H1 (cell line): ENCODE measurements around the gene GRIP1. TPM values are rescaled to one million over a fixed set of nuclear protein-coding genes. Genes with fewer than 3 reads are reported as not detected.

Source experiments
- CTCF ChIA-PET: fragments of 300-600 bp; sonication (Branson Sonifier 250); formaldehyde crosslinking; loops from one replicate; lab custom pipeline; 2021; ENCODE audit not compliant: partially characterized antibody; lab: Charles Lee
- POLR2A ChIA-PET: fragments of 300-600 bp; sonication (Branson Sonifier 250); formaldehyde crosslinking; loops from one replicate; lab custom pipeline; 2021; ENCODE audit warnings: inconsistent platforms; ENCODE audit not compliant: partially characterized antibody; lab: Charles Lee
- DNase-seq, 2 experiments: peaks; one replicate each; pipeline versions ENCODE4 v3.0.0 to v3.0.0-alpha.2; 2010 to 2022; ENCODE audit warnings: low spot score in 2 of 2, low read depth in 1 of 2, mixed read lengths in 1 of 2
- FAIRE-seq: peaks from 2 replicates; lab custom pipeline; 2011; peaks lifted over from hg19 to GRCh38; lab: Jason Lieb, UNC
- H2AFZ ChIP-seq: 2 replicates; pipeline ENCODE4 v1.8.1; 2012; ENCODE audit warnings: low read length, inconsistent platforms
- H2AK5ac ChIP-seq: 2 replicates; pipeline ENCODE4 v1.6.1; 2013; ENCODE audit warnings: low read depth, low read length
- H2BK120ac ChIP-seq: replicated peaks from 2 replicates; pipeline ENCODE3; 2013; ENCODE audit warnings: low read depth, low read length, inconsistent platforms
- H2BK12ac ChIP-seq: 2 replicates; pipeline ENCODE4 v1.6.1; 2013; ENCODE audit warnings: low read depth, low read length
- H2BK15ac ChIP-seq: 2 replicates; pipeline ENCODE4 v1.6.1; 2013; ENCODE audit warnings: low read length
- H2BK20ac ChIP-seq: 2 replicates; pipeline ENCODE4 v1.6.1; 2013; ENCODE audit warnings: low read length
- H2BK5ac ChIP-seq: 2 replicates; pipeline ENCODE4 v1.6.1; 2013; ENCODE audit warnings: low read depth, low read length
- H3K14ac ChIP-seq: 2 replicates; pipeline ENCODE4 v1.6.1; 2013; ENCODE audit warnings: inconsistent platforms; ENCODE audit not compliant: insufficient read length
- H3K18ac ChIP-seq: 2 replicates; pipeline ENCODE4 v1.6.1; 2013; ENCODE audit warnings: low read length; ENCODE audit errors: extremely low read depth
- H3K23ac ChIP-seq: 2 replicates; pipeline ENCODE4 v1.6.1; 2013; ENCODE audit warnings: inconsistent platforms; ENCODE audit not compliant: insufficient read length
- H3K23me2 ChIP-seq: 2 replicates; pipeline ENCODE4 v1.6.1; 2013; ENCODE audit warnings: low read depth, low read length
- H3K27ac ChIP-seq: 2 replicates; pipeline ENCODE4 v1.6.1; 2011; ENCODE audit warnings: low read depth, low read length, inconsistent platforms
- H3K27me3 ChIP-seq, 4 experiments: replicated peaks in 1 of 4; 1 replicate in 1 of 4; 2 replicates in 3 of 4; pipeline versions ENCODE4 v1.6.1 to v1.8.1; 2011 to 2013; ENCODE audit warnings: low read length in 3 of 4, mild to moderate bottlenecking in 3 of 4, inconsistent platforms in 2 of 4, mixed read lengths in 2 of 4, moderate library complexity in 1 of 4; ENCODE audit not compliant: control insufficient read depth in 3 of 4, insufficient read depth in 3 of 4; ENCODE audit errors: extremely low read depth in 1 of 4
- H3K36me3 ChIP-seq, 4 experiments: 2 replicates each; pipeline versions ENCODE4 v1.6.1 to v1.8.1; 2011 to 2013; ENCODE audit warnings: mild to moderate bottlenecking in 4 of 4, low read length in 3 of 4, moderate library complexity in 2 of 4, control low read depth in 1 of 4, inconsistent platforms in 1 of 4; ENCODE audit not compliant: insufficient read depth in 4 of 4, control insufficient read depth in 2 of 4
- H3K4ac ChIP-seq: replicated peaks from 2 replicates; pipeline ENCODE3; 2013; ENCODE audit warnings: low read length, low read depth, mixed read lengths, inconsistent platforms; ENCODE audit not compliant: insufficient read length
- H3K4me1 ChIP-seq, 4 experiments: replicated peaks in 1 of 4; 1 replicate in 1 of 4; 2 replicates in 3 of 4; pipeline versions ENCODE4 v1.6.1 to v1.8.1; 2011 to 2013; ENCODE audit warnings: low read length in 3 of 4, inconsistent platforms in 2 of 4, mixed read lengths in 1 of 4; ENCODE audit not compliant: insufficient read depth in 4 of 4, control insufficient read depth in 3 of 4
- H3K4me2 ChIP-seq, 2 experiments: 2 replicates each; pipeline versions ENCODE4 v1.6.1 to v1.8.1; 2011 to 2013; ENCODE audit warnings: low read depth in 2 of 2, low read length in 2 of 2, control low read depth in 1 of 2, inconsistent platforms in 1 of 2, mild to moderate bottlenecking in 1 of 2; ENCODE audit not compliant: insufficient read depth in 1 of 2
- H3K4me3 ChIP-seq, 4 experiments: fragments of 200-600, 300-600 bp in 1 of 4; sonication (generic), shearing (Covaris generic), sonication (Bioruptor Twin) in 1 of 4; 2 replicates each; pipeline versions ENCODE4 v1.5.1 to v1.8.1; 2011 to 2016; ENCODE audit warnings: low read length in 4 of 4, low read depth in 3 of 4, control low read depth in 2 of 4, inconsistent platforms in 2 of 4, mild to moderate bottlenecking in 2 of 4, mixed read lengths in 1 of 4, moderate library complexity in 1 of 4; ENCODE audit not compliant: insufficient read depth in 2 of 4; ENCODE audit errors: extremely low read depth in 1 of 4
- H3K56ac ChIP-seq: replicated peaks from 2 replicates; pipeline ENCODE3; 2013; ENCODE audit warnings: low read depth, mild to moderate bottlenecking, mixed read lengths, low read length, inconsistent platforms; ENCODE audit not compliant: insufficient read length
- H3K79me1 ChIP-seq: 2 replicates; pipeline ENCODE4 v1.6.1; 2013; ENCODE audit warnings: low read depth, low read length, control low read depth
- H3K79me2 ChIP-seq, 2 experiments: 2 replicates each; pipeline versions ENCODE4 v1.6.1 to v1.8.1; 2012 to 2013; ENCODE audit warnings: low read length in 2 of 2, mild to moderate bottlenecking in 2 of 2, inconsistent platforms in 1 of 2; ENCODE audit not compliant: insufficient read depth in 2 of 2, control insufficient read depth in 1 of 2
- H3K9ac ChIP-seq, 4 experiments: replicated peaks in 1 of 4; 1 replicate in 1 of 4; 2 replicates in 3 of 4; pipeline versions ENCODE4 v1.6.1 to v1.8.1; 2011 to 2013; ENCODE audit warnings: low read depth in 3 of 4, low read length in 3 of 4, control low read depth in 2 of 4, mild to moderate bottlenecking in 2 of 4, moderate library complexity in 2 of 4, inconsistent platforms in 1 of 4; ENCODE audit errors: extremely low read depth in 1 of 4
- H3K9me3 ChIP-seq, 2 experiments: 2 replicates each; pipeline versions ENCODE4 v1.6.1 to v1.8.1; 2012 to 2013; ENCODE audit warnings: mild to moderate bottlenecking in 2 of 2, moderate library complexity in 2 of 2, control low read depth in 1 of 2, inconsistent platforms in 1 of 2, low read depth in 1 of 2, low read length in 1 of 2, mixed read lengths in 1 of 2; ENCODE audit not compliant: insufficient read depth in 2 of 2
- H4K20me1 ChIP-seq, 2 experiments: replicated peaks in 1 of 2; 2 replicates each; pipeline versions ENCODE3 to v1.8.1; 2011 to 2013; ENCODE audit warnings: inconsistent platforms in 2 of 2, low read length in 2 of 2, mild to moderate bottlenecking in 1 of 2; ENCODE audit not compliant: insufficient read depth in 2 of 2, control insufficient read depth in 1 of 2
- H4K5ac ChIP-seq: 2 replicates; pipeline ENCODE4 v1.6.1; 2013; ENCODE audit warnings: low read length, low read depth, mixed read lengths, inconsistent platforms; ENCODE audit not compliant: insufficient read length
- H4K8ac ChIP-seq: 2 replicates; pipeline ENCODE4 v1.8.0; 2013; ENCODE audit warnings: mild to moderate bottlenecking, moderate library complexity, low read length, inconsistent platforms; ENCODE audit not compliant: insufficient read depth; ENCODE audit errors: extremely low read depth
- H4K91ac ChIP-seq: replicated peaks from 2 replicates; pipeline ENCODE3; 2013; ENCODE audit warnings: low read length, mixed read lengths, inconsistent platforms; ENCODE audit not compliant: insufficient read length
- ATF2 ChIP-seq: IDR thresholded peaks from 2 replicates; pipeline ENCODE4 v1.6.1; 2012; ENCODE audit warnings: low read length, inconsistent platforms
- CBX5 ChIP-seq: fragments of 300-800, 300-1000 bp; sonication (generic); IDR thresholded peaks from 2 replicates; pipeline ENCODE4 v1.7.1; 2016; ENCODE audit warnings: antibody characterized with exemption, low read length, low read depth
- CREB1 ChIP-seq: IDR thresholded peaks from 2 replicates; pipeline ENCODE4 v1.6.1; 2012; ENCODE audit warnings: inconsistent platforms
- MAFK ChIP-seq: IDR thresholded peaks from 2 replicates; pipeline ENCODE4 v1.6.1; 2012; ENCODE audit warnings: low read depth, mild to moderate bottlenecking, improper control_type of control experiment, low read length
- NANOG ChIP-seq: IDR thresholded peaks from 2 replicates; pipeline ENCODE4 v1.6.1; 2011; ENCODE audit warnings: low read length, low read depth, mild to moderate bottlenecking, inconsistent platforms; ENCODE audit not compliant: insufficient read depth, poor library complexity, severe bottlenecking
- POU5F1 ChIP-seq: IDR thresholded peaks from 2 replicates; pipeline ENCODE4 v1.6.1; 2011; ENCODE audit warnings: low read depth, mild to moderate bottlenecking, low read length, moderate library complexity
- RBBP5 ChIP-seq: IDR thresholded peaks from 2 replicates; pipeline ENCODE4 v1.7.1; 2012; ENCODE audit warnings: low read depth, mild to moderate bottlenecking, inconsistent platforms, low read length, moderate library complexity, borderline replicate concordance
- RFX5 ChIP-seq: IDR thresholded peaks from 2 replicates; pipeline ENCODE4 v1.6.1; 2011; ENCODE audit warnings: low read depth, low read length, improper control_type of control experiment, borderline replicate concordance
- SAP30 ChIP-seq: fragments of 300-600 bp; sonication (generic); IDR thresholded peaks from 2 replicates; pipeline ENCODE4 v1.7.1; 2012; ENCODE audit warnings: low read length, moderate library complexity, mild to moderate bottlenecking, inconsistent platforms; ENCODE audit not compliant: insufficient read depth, insufficient replicate concordance
- SUZ12 ChIP-seq: fragments of 200-600 bp; sonication (generic); IDR thresholded peaks from 2 replicates; pipeline ENCODE4 v1.6.1; 2012; ENCODE audit warnings: mild to moderate bottlenecking, inconsistent platforms, low read length, moderate library complexity, mixed read lengths
- WGBS, 2 experiments: shearing (Covaris generic) in 1 of 2; methylation state at CpG; one replicate each; pipeline versions ENCODE4 v1.1.6 to v1.1.7; 2013 to 2015; ENCODE audit warnings: low lambda C conversion rate in 2 of 2, mixed read lengths in 2 of 2, inconsistent platforms in 1 of 2, low coverage in 1 of 2, missing lambda C conversion rate in 1 of 2; ENCODE audit not compliant: insufficient replicate concordance in 2 of 2, insufficient coverage in 1 of 2, insufficient read length in 1 of 2; ENCODE audit errors: extremely low coverage in 1 of 2, missing lambda C conversion rate in 1 of 2; 5-methylcytosine and 5-hydroxymethylcytosine counted together
- polyA plus RNA-seq, 7 experiments: library from polyadenylated mRNA; depleted of rRNA in 3 of 7; stranded (reverse) in 5 of 7; unstranded in 2 of 7; fragments of >200 nt in 5 of 7; fragments of 200-250 nt in 2 of 7; gene quantifications; 1 replicate in 5 of 7; 2 replicates in 1 of 7; 4 replicates in 1 of 7; pipeline versions ENCODE4 v1.2.1 to v1.2.3, GENCODE V29; 2011 to 2013; ENCODE audit warnings: missing spikeins in 2 of 7, mixed read lengths in 2 of 7
- total RNA-seq: library from RNA; stranded (reverse); fragmentation: NEBNext Ultra II Directional; extraction: Animal tissue kit (Norgen Biotek cat#: 25700); gene quantifications from 2 replicates; pipeline ENCODE4 v1.2.1, GENCODE V29; 2021
- TF ChIP-seq, protein P1 (sequence below): IDR thresholded peaks from 2 replicates; pipeline ENCODE4 v1.6.1; 2011; ENCODE audit warnings: low read length, improper control_type of control experiment

GRIP1 gene
- total and polyA plus RNA-seq, 2 of the 8 experiments (the other 6 are each of a cell fraction or from before 2014, with no cell fraction given), result 4.5 to 27.3 TPM

- no peaks in the 10 kb centered on the region for H3K79me1 ChIP-seq
- H3K4me2 ChIP-seq, result no peak overlapping the region
- H3K18ac ChIP-seq, result no peak overlapping the region
- H2BK120ac ChIP-seq, result no peak overlapping the region
- ChIA-PET POLR2A (no interaction called here), CTCF (interaction anchor here (1.2 kb wide), 1 partner anchor 32 kb away, joined by 3 read pairs; no protein-coding TSS in a partner anchor)
- no peaks in the 10 kb centered on the region for H3K27me3 ChIP-seq
- 94% methylated on average over 1 of the region's 1 CpG; no CpG with 5 or more reads in 1 of the 2 experiments for WGBS, 2 experiments
- H2AFZ ChIP-seq, result no peak overlapping the region
- H3K4me3 ChIP-seq, result no peak overlapping the region
- no peak overlapping the region for H2AK5ac ChIP-seq
- no peak overlapping the region for H2BK20ac ChIP-seq
- no peak overlapping the region for H4K5ac ChIP-seq
- H4K8ac ChIP-seq, result no peak overlapping the region
- H2BK15ac ChIP-seq, result no peak overlapping the region
- DNase-seq (no peak), FAIRE-seq (no peak)
- H4K20me1 ChIP-seq, result no peaks in the 10 kb centered on the region
- no peak overlapping the region for H2BK12ac ChIP-seq
- H4K91ac ChIP-seq, result no peak overlapping the region
- H3K36me3 ChIP-seq, result no peaks in the 10 kb centered on the region
- H3K14ac ChIP-seq, result no peak overlapping the region
- no peaks in the 10 kb centered on the region for H3K23me2 ChIP-seq
- H3K27ac ChIP-seq, result no peak overlapping the region
- no peak overlapping the region for H3K56ac ChIP-seq
- no peaks in the 10 kb centered on the region for H3K79me2 ChIP-seq
- 0 out of 4 replicates have a peak, but pooled peaks cover 0 to 3% of the 10 kb centered on the region in 2 experiments for H3K9me3 ChIP-seq
- no peak overlapping the region for H3K23ac ChIP-seq
- no peak overlapping the region for H2BK5ac ChIP-seq
- H3K4me1 ChIP-seq, result peaks cover 3 to 21% (median 11%) of the 10 kb centered on the region in 4 experiments
- H3K9ac ChIP-seq, result no peak overlapping the region
- H3K4ac ChIP-seq, result no peak overlapping the region
- TF ChIP-seq MAFK (no peak), NANOG (no peak), SUZ12 (no peak), CBX5 (no peak), RFX5 (no peak), POU5F1 (no peak), CREB1 (no peak), SAP30 (no peak), ATF2 (no peak), RBBP5 (no peak)
- TF ChIP-seq, protein P1, sequence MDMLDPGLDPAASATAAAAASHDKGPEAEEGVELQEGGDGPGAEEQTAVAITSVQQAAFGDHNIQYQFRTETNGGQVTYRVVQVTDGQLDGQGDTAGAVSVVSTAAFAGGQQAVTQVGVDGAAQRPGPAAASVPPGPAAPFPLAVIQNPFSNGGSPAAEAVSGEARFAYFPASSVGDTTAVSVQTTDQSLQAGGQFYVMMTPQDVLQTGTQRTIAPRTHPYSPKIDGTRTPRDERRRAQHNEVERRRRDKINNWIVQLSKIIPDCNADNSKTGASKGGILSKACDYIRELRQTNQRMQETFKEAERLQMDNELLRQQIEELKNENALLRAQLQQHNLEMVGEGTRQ, result no peak
These were observed 178.0 kb downstream of the GRIP1 start for GRCh38 chr12:66500841-66501240.
